Measurements from ENCODE around the gene SIRT6.

GRCh38 chr19:4228765-4229178 is 46.4 kb upstream of the SIRT6 start:
- TF ChIP-seq CTCF (conservative IDR thresholded peaks at IDR 0.05) (no peak), ZFX (IDR thresholded peaks at IDR 0.05) (no peak)

All from C4-2B (cell line).